CD8-positive, alpha-beta memory T cell (primary cell): Measurements from ENCODE around the gene RING1. TPM values are rescaled to one million over a fixed set of nuclear protein-coding genes. Genes with fewer than 3 reads are reported as not detected.
A peak's percentile ranks its signal among the peaks of the same experiment; 100 is the strongest.

ENCODE experiments used
- CTCF ChIA-PET: fragments of 350-600 bp; sonication (Branson Sonifier 250); formaldehyde crosslinking; loops from one replicate; lab custom pipeline; 2021; ENCODE audit warnings: antibody characterized with exemption; lab: Charles Lee
- POLR2A ChIA-PET: fragments of 350-600 bp; sonication (Branson Sonifier 250); formaldehyde crosslinking; loops from one replicate; lab custom pipeline; 2021; ENCODE audit warnings: antibody characterized with exemption; lab: Charles Lee
- DNase-seq, 5 donors: peaks; one replicate each; pipeline versions ENCODE4 v3.0.0 to v3.0.0-alpha.2; 2020 to 2022; ENCODE audit warnings: mixed read lengths in 1 of 5
- H3K27ac ChIP-seq: one replicate; pipeline ENCODE4 v1.7.0; 2013; ENCODE audit warnings: low read depth, mild to moderate bottlenecking, low read length, moderate library complexity
- H3K27me3 ChIP-seq: 2 replicates; pipeline ENCODE4 v1.7.0; 2013; ENCODE audit warnings: low read length, mild to moderate bottlenecking; ENCODE audit not compliant: insufficient read depth, poor library complexity, severe bottlenecking
- H3K36me3 ChIP-seq: 2 replicates; pipeline ENCODE4 v1.7.0; 2013; ENCODE audit warnings: mild to moderate bottlenecking, low read length, moderate library complexity; ENCODE audit not compliant: insufficient read depth
- H3K4me1 ChIP-seq: 2 replicates; pipeline ENCODE4 v1.7.0; 2013; ENCODE audit warnings: mild to moderate bottlenecking, low read length, moderate library complexity; ENCODE audit not compliant: insufficient read depth
- H3K4me3 ChIP-seq: 2 replicates; pipeline ENCODE4 v1.7.0; 2013; ENCODE audit warnings: mild to moderate bottlenecking, low read length
- H3K9me3 ChIP-seq: 2 replicates; pipeline ENCODE4 v1.7.0; 2013; ENCODE audit warnings: mild to moderate bottlenecking, low read length
- H3K27ac Mint-ChIP-seq, 8 donors: one replicate each; pipeline ENCODE4 v1.8.0; 2020 to 2021; ENCODE audit warnings: mixed read lengths in 8 of 8, mild to moderate bottlenecking in 6 of 8, inconsistent platforms in 3 of 8, moderate library complexity in 3 of 8
- H3K27me3 Mint-ChIP-seq, 2 donors: one replicate each; pipeline ENCODE4 v1.8.0; 2020 to 2021; ENCODE audit warnings: mixed read lengths in 2 of 2, mild to moderate bottlenecking in 1 of 2, moderate library complexity in 1 of 2
- H3K36me3 Mint-ChIP-seq, 3 donors: one replicate each; pipeline ENCODE4 v1.8.0; 2020 to 2021; ENCODE audit warnings: mixed read lengths in 3 of 3, inconsistent platforms in 1 of 3, mild to moderate bottlenecking in 1 of 3
- H3K4me1 Mint-ChIP-seq, 3 donors: one replicate each; pipeline ENCODE4 v1.8.0; 2020 to 2021; ENCODE audit warnings: mixed read lengths in 3 of 3, inconsistent platforms in 1 of 3, mild to moderate bottlenecking in 1 of 3
- H3K4me3 Mint-ChIP-seq, 7 donors: one replicate each; pipeline ENCODE4 v1.8.0; 2020 to 2021; ENCODE audit warnings: mixed read lengths in 7 of 7, mild to moderate bottlenecking in 6 of 7, moderate library complexity in 4 of 7, inconsistent platforms in 2 of 7
- H3K9me3 Mint-ChIP-seq, 5 donors: one replicate each; pipeline ENCODE4 v1.8.0; 2020 to 2022; ENCODE audit warnings: mixed read lengths in 5 of 5, mild to moderate bottlenecking in 3 of 5, moderate library complexity in 2 of 5, inconsistent platforms in 1 of 5
- polyA plus RNA-seq: library from polyadenylated mRNA; unstranded; fragments of 300-500 nt; fragmentation: Illumina TruSeq; gene quantifications from one replicate; pipeline ENCODE4 v1.2.3, GENCODE V29; 2021
- total RNA-seq, 2 experiments: library from RNA; stranded (reverse); gene quantifications; one replicate each; pipeline ENCODE4 v1.2.3, GENCODE V29; 2021

RING1 gene
- total and polyA plus RNA-seq, 3 experiments from 2014 or later: 10.1 to 47.0 (median 43.1) TPM

GRCh38 chr6:33206864-33207551, 1.3 kb upstream of the RING1 start:
- no peak for DNase-seq
- Mint-ChIP-seq H3K4me3 (peak overlapping the region; percentile 76 to 99 (median 94)), H3K9me3 (no peaks in the 10 kb centered on the region), H3K27me3 (no peaks in the 10 kb centered on the region), H3K27ac (peak overlapping the region in 1 of 8 donors; percentile 90), H3K36me3 (peaks cover 16 to 58% (median 19%) of the 10 kb centered on the region in 3 donors), H3K4me1 (peaks cover 50 to 60% (median 51%) of the 10 kb centered on the region in 3 donors)
- CTCF ChIA-PET: interaction anchor here (2.2 kb wide), 1 partner anchor 41 kb away, joined by 11 read pairs; no protein-coding TSS in a partner anchor
- Histone ChIP-seq H3K27ac (peak overlapping the region; percentile 95), H3K4me1 (peaks cover 49% of the 10 kb centered on the region), H3K4me3 (no peak overlapping the region), H3K36me3 (peaks cover 30% of the 10 kb centered on the region), H3K9me3 (no peaks in the 10 kb centered on the region), H3K27me3 (no peaks in the 10 kb centered on the region)
- POLR2A ChIA-PET: interaction anchor here (1.4 to 1.9 kb wide), 2 partner anchors 42 to 239 kb away, joined by 6 to 12 read pairs; partner anchors contain the start of gene BRD2

DNA sequence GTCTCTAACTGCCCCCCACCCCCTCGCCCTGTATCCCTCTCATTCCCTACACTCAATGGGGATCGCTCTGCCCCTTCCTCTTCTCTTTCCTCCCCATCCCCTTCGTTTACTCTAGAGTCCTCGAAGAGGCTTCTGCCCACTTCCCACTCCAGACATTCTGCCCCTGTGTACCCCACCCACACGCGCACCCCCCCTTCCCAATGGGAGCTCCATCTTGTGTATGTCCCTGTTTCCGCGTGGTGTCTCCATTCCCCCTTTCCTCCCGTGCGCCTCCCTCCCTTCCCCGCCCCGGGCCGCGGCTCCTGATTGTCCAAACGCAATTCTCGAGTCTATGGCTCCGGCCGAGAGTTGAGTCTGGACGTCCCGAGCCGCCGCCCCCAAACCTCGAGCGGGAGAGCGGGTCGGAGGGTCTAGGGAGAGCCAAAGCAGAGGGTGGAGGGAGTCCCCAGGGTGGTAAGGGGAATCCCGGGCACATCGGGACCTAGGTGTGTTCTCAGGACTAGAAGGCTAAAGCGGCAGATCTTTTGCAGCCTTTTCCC, 679 bp upstream of the RING1 start:
- H3K4me1 Mint-ChIP-seq: peaks cover 46 to 57% (median 49%) of the 10 kb centered on the region in 3 donors
- Histone ChIP-seq H3K4me3 (peak overlapping the region; percentile 77), H3K9me3 (no peaks in the 10 kb centered on the region), H3K27me3 (no peaks in the 10 kb centered on the region), H3K4me1 (peaks cover 47% of the 10 kb centered on the region), H3K36me3 (peaks cover 24% of the 10 kb centered on the region), H3K27ac (peak overlapping the region; percentile 95)
- ChIA-PET POLR2A (interaction anchor here (0.6 to 1.9 kb wide), 6 partner anchors 8 to 240 kb away, joined by 3 to 12 read pairs (median 5); partner anchors contain the start of gene BRD2), CTCF (interaction anchor here (0.9 to 2.2 kb wide), 2 partner anchors 41 to 223 kb away, joined by 3 to 11 read pairs; no protein-coding TSS in a partner anchor)
- DNase-seq: peak in 3 of 5 donors; percentile 18 to 36 (median 33)
- H3K27me3 Mint-ChIP-seq: peaks cover 1 to 2% of the 10 kb centered on the region in 2 donors
- H3K27ac Mint-ChIP-seq: peak overlapping the region; percentile 80 to 99 (median 90)
- H3K36me3 Mint-ChIP-seq: peaks cover 15 to 57% (median 16%) of the 10 kb centered on the region in 3 donors
- peak overlapping the region; percentile 81 to 95 (median 90) for H3K4me3 Mint-ChIP-seq
- no peaks in the 10 kb centered on the region for H3K9me3 Mint-ChIP-seq

GRCh38 chr6:33209856-33210255, 1.6 kb downstream of the RING1 start:
- Histone ChIP-seq H3K4me1 (peaks cover 43% of the 10 kb centered on the region), H3K27ac (no peak overlapping the region), H3K4me3 (no peak overlapping the region), H3K36me3 (peaks cover 15% of the 10 kb centered on the region), H3K27me3 (no peaks in the 10 kb centered on the region), H3K9me3 (no peaks in the 10 kb centered on the region)
- DNase-seq: no peak
- POLR2A ChIA-PET: no interaction called here
- Mint-ChIP-seq H3K27me3 (peaks cover 9 to 21% of the 10 kb centered on the region in 2 donors), H3K27ac (peak overlapping the region in 6 of 8 donors; percentile 43 to 97 (median 94)), H3K4me1 (peaks cover 43 to 54% (median 44%) of the 10 kb centered on the region in 3 donors), H3K4me3 (peak overlapping the region in 6 of 7 donors; percentile 11 to 94 (median 90)), H3K9me3 (no peaks in the 10 kb centered on the region), H3K36me3 (peaks cover 7 to 42% (median 9%) of the 10 kb centered on the region in 3 donors)
- CTCF ChIA-PET: interaction anchor here (1.2 to 1.7 kb wide), 3 partner anchors 12 to 84 kb away, joined by 3 to 4 read pairs (median 3); no protein-coding TSS in a partner anchor

GRCh38 chr6:33211136-33211535, 2.8 kb downstream of the RING1 start:
- H3K27me3 ChIP-seq: no peaks in the 10 kb centered on the region
- no peak for DNase-seq
- no peak overlapping the region for H3K4me3 Mint-ChIP-seq
- no peaks in the 10 kb centered on the region for H3K9me3 Mint-ChIP-seq
- peaks cover 31% of the 10 kb centered on the region for H3K4me1 ChIP-seq
- H3K27me3 Mint-ChIP-seq: peaks cover 12 to 34% of the 10 kb centered on the region in 2 donors
- H3K27ac Mint-ChIP-seq: no peak overlapping the region
- H3K9me3 ChIP-seq: no peaks in the 10 kb centered on the region
- peaks cover 7 to 39% (median 9%) of the 10 kb centered on the region in 3 donors for H3K36me3 Mint-ChIP-seq
- CTCF ChIA-PET: interaction anchor here (1.2 kb wide), 2 partner anchors 37 to 215 kb away, joined by 3 read pairs; no protein-coding TSS in a partner anchor
- no peak overlapping the region for H3K4me3 ChIP-seq
- peaks cover 30 to 41% (median 34%) of the 10 kb centered on the region in 3 donors for H3K4me1 Mint-ChIP-seq
- no peak overlapping the region for H3K27ac ChIP-seq
- peaks cover 15% of the 10 kb centered on the region for H3K36me3 ChIP-seq
- POLR2A ChIA-PET: no interaction called here

- H3K27me3 Mint-ChIP-seq: peaks cover 12 to 39% of the 10 kb centered on the region in 2 donors
- ChIA-PET CTCF (interaction anchor here (1.2 kb wide), 1 partner anchor 215 kb away, joined by 3 read pairs; no protein-coding TSS in a partner anchor), POLR2A (no interaction called here)
- no peak for DNase-seq
- Histone ChIP-seq H3K4me1 (peaks cover 31% of the 10 kb centered on the region), H3K27me3 (no peaks in the 10 kb centered on the region), H3K36me3 (peaks cover 15% of the 10 kb centered on the region), H3K27ac (no peak overlapping the region), H3K9me3 (no peaks in the 10 kb centered on the region), H3K4me3 (no peak overlapping the region)
- H3K27ac Mint-ChIP-seq: peak overlapping the region in 1 of 8 donors; percentile 40
- H3K4me1 Mint-ChIP-seq: peaks cover 28 to 39% (median 32%) of the 10 kb centered on the region in 3 donors
- H3K4me3 Mint-ChIP-seq: peak overlapping the region in 3 of 7 donors; percentile 4 to 80 (median 28)
- no peaks in the 10 kb centered on the region for H3K9me3 Mint-ChIP-seq
- peaks cover 7 to 39% (median 9%) of the 10 kb centered on the region in 3 donors for H3K36me3 Mint-ChIP-seq
These were observed 3.5 kb downstream of the RING1 start for GRCh38 chr6:33211666-33212422.

DNA sequence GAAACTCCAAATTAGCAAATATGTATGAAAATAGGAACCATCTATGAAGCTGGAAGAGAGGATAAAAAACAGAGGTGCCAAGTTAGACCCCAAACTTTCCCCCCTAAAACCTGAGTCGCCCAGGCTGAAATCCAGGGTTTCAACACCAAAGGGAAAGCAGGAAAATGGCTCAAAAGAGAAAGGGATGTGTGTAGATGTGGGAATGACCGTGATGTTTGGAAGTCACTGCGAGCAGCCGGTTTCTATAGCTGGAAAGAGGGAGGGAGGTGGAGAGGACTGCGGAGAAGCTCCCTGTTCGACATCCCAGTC, 4.5 kb downstream of the RING1 start:
- no peaks in the 10 kb centered on the region for H3K9me3 ChIP-seq
- H3K27me3 ChIP-seq: no peaks in the 10 kb centered on the region
- Mint-ChIP-seq H3K36me3 (peaks cover 7 to 38% (median 9%) of the 10 kb centered on the region in 3 donors), H3K9me3 (no peaks in the 10 kb centered on the region), H3K4me1 (peaks cover 28 to 34% (median 30%) of the 10 kb centered on the region in 3 donors), H3K27ac (peak overlapping the region in 2 of 8 donors; percentile 36 to 67), H3K4me3 (peak overlapping the region; percentile 5 to 80 (median 56)), H3K27me3 (peaks cover 17 to 47% of the 10 kb centered on the region in 2 donors)
- H3K4me3 ChIP-seq: no peak overlapping the region
- ChIA-PET CTCF (no interaction called here), POLR2A (no interaction called here)
- H3K36me3 ChIP-seq: peaks cover 15% of the 10 kb centered on the region
- peak in 1 of 5 donors; percentile 3 for DNase-seq
- H3K4me1 ChIP-seq: peaks cover 27% of the 10 kb centered on the region
- no peak overlapping the region for H3K27ac ChIP-seq

DNA sequence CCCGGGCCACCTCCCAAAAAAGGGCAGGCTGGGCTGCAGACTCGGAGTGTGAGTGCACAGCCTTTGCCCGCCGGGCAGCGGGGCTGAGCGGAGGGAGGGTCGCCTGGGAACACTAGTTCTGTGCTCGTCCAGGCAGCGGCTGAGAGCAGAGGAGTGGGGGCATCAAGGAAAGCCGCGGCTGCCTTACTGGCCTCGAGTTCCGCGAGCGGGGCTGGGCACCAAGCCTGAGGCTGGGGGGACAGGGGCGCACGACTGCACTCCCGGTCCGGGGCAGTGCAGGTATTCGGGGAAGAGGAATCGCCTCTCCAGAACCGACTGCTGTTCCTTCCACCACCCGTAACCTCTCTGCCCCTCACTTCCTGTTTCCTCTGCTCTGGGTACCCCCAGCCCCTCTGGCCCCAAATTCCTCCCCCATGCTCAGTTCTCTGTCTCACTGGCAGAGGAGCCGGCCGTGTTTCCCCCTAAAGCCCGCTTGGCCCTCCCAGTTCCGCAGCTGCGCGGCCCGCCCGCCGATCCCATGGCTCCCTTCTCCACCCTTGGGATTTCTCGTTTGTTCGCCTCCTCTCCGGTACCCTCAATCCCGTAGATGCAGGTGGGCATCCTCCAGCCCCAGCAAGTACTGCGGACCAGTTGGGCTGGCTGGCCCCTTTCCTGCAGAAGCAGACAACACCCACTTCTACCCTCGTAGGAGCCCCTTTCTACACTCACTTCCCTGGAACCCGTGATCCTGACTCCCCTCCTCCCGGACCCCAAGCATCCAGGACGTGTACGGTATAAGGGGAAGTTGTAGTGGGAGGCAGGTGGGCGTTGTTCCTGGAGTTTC, 5.1 kb downstream of the RING1 start:
- CTCF ChIA-PET: no interaction called here
- Mint-ChIP-seq H3K36me3 (peaks cover 9 to 34% (median 10%) of the 10 kb centered on the region in 3 donors), H3K4me1 (peaks cover 28 to 34% (median 30%) of the 10 kb centered on the region in 3 donors), H3K9me3 (no peaks in the 10 kb centered on the region), H3K27ac (peak overlapping the region in 5 of 8 donors; percentile 28 to 85 (median 39)), H3K4me3 (peak overlapping the region; percentile 49 to 80 (median 56)), H3K27me3 (peaks cover 20 to 53% of the 10 kb centered on the region in 2 donors)
- peak in 2 of 5 donors; percentile 40 to 44 for DNase-seq
- Histone ChIP-seq H3K9me3 (no peaks in the 10 kb centered on the region), H3K36me3 (peaks cover 15% of the 10 kb centered on the region), H3K27ac (no peak overlapping the region), H3K4me1 (peaks cover 25% of the 10 kb centered on the region), H3K4me3 (peak overlapping the region; percentile 7), H3K27me3 (no peaks in the 10 kb centered on the region)
- POLR2A ChIA-PET: no interaction called here
